Hypothalamus (tissue), 51 donors: ENCODE results near the gene NAGA.

Experiments
- DNase-seq, 51 donors: peaks; one replicate each; lab custom pipeline; 2025; lab: John Stamatoyannopoulos, UW

Gene NAGA

DNA sequence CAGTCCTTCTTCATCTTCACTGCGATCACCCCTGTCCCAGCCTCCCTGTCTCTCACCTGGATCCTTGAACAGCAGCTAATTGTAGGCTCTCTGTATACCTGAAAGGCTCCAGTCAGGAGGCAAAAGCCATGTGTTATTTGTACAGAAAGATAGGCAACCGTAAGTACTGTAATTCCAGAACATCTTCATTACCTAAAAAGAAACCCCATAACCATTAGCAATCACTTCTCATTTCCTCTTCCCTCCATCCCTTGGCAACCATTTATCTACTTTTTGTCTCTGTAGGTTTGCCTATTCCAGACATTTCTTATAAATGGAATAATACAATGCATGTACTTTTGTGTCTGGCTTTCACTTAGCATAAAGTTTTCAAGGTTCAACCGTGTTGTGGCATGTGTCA lies 17.8 kb downstream of the NAGA start:
- DNase-seq, result no peak

DNA sequence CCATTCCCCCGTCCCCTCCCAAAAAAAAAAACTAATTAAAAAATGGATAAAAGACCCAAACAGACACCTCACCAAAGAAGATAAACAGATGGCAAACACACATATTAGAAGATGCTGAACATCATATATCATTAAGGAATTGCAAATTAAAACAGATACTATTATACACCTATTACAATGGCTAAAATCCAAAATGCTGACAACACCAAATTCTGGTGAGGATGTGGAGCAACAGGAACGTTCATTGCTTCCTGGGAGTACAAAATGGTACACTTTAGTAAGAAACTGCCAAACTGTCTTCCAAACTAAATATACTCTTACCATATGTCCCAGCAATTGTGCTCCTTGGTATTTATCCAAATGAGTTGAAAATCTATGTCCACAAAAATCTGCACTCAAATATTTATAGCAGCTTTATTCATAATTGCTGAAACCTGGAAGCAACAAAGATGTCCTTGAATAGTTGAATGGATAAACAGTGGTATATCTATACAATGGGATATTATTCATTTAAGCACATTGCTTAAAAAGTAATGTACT lies 19.9 kb downstream of the NAGA start:
- DNase-seq, result no peak

DNA sequence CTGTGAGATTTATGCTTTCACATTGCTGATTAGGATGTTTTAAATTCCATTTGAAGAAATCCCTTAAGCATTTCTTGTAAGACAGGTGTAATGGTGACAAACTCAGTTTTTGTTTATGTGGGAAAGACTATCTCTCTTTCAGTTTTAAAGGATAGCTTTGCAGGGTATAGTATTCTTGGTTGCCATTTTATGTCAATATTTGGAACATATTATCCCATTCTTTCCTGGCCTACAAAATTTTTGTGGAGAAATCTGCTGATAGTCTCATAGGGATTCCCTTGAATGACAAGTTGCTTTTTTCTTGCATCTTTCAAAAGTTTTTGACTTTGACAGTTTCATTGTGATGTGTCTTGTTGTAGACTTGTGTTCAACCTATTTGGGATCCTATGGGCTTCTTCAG lies 28.8 kb downstream of the NAGA start:
- no peak for DNase-seq

DNA sequence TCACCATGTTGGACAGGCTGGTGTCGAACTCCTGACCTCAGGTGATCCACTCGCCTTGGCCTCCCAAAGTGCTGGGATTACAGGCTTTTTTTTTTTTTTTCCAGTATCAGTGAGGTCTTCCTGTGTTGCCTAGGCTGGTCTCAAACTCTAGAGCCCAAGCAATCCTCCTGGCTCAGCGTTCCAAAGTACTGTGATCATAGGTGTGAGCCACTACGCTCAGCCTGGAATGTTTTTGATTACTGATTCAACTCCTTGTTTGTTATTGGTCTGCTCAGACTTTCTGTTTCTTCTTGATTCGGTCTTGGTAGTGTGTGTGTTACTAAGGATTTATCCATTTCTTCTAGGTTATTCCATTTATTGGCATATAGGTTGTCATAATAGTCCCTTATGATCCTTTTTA lies 31.3 kb downstream of the NAGA start:
- no peak for DNase-seq

DNA sequence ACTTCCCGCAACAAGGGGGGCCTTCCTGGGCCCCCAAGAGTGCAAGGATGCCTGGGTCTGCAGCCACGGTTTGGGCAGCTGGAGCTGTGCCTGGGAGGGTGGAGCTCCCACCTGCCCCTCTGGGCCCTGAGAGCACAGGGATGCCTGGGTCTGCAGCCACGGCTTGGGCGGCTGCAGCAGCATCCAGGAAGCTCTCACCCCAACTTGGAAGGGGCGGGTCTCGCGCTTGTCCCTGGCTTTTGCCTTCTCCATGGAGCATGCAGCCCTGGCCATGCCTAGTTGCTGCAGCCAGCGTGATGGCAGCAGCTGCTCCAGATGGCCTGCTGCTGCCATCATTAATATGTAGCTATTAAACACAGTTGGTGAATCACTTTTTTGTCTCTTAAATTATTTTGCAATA lies 35.4 kb downstream of the NAGA start:
- no peak for DNase-seq

DNA sequence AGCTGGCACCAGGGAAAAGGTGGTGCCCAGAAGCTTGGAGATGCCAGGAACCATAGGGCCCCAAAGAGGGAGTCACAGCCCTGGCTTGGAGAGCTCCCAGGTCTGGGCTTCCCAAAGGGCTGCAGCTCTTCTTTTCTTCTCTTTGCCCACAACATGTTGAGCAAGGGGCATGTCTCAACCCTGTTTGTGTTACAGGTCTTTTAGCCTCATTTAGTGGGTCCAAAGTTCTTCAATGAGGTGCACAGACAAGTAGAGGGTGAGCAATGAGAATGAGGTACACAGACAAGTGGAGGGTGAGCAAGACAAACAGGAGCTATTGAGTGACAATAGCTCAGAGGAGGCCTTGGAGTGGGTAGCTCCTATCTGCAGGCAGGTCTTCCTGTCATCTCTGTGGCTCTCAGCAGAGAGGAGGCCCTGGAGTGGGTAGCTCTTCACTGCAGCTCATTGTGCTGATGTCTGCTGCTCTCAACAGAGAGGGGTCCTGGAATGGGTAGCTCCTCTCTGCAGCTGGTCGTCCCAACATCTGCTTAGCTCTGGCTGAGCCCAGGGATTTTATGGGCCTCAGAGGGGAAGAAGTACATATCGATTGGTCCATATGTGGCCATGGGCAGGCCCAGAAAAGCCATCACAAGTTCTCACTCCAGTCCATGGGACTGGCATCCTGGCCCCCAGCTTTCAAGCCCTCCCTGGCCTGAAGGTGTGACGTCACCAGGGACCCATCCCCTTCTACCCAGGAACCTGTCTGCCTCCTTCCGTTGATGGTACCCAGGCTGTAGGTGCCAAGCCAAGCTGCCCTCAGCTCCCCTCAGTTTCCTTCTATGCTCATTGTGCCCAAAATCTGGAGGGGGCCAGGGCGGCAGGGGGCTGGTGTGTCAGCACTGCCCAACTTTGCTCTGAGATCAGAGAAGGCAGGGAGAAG lies 37.1 kb downstream of the NAGA start:
- DNase-seq, result no peak

DNA sequence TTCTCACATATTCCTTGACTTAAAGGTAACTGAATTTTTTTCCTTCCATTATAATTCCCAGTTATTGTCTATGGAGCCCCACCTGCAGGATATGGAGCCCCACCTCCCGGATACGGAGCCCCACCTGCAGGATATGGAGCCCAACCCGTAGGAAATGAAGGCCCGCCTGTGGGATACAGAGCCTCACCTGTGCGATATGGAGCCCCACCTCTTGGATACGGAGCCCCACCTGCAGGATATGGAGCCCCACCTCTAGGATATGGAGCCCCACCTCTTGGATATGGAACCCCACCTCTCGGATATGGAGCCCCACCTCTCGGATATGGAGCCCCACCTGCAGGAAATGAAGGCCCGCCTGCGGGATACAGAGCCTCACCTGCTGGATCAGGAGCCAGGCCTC lies 43.9 kb downstream of the NAGA start:
- no peak for DNase-seq

DNA sequence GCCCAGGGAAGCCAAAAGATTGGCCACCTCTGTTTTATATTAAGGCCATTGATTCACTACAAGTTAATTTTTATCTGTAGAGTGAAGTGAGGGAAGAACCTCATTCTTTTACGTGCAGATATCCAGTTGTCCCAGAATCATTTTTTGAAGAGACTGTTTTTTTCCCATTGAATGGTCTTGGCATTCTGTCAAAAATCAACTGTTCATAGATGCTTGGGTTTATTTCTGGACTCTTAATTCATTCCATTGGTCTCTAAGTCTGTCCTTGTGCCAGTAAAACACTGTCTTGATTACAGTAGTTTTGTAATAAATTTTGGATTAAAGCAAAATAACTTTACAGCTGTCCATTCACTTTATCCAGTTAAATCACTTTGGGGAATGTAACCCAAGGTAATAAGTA lies 45.2 kb downstream of the NAGA start:
- DNase-seq, result no peak

DNA sequence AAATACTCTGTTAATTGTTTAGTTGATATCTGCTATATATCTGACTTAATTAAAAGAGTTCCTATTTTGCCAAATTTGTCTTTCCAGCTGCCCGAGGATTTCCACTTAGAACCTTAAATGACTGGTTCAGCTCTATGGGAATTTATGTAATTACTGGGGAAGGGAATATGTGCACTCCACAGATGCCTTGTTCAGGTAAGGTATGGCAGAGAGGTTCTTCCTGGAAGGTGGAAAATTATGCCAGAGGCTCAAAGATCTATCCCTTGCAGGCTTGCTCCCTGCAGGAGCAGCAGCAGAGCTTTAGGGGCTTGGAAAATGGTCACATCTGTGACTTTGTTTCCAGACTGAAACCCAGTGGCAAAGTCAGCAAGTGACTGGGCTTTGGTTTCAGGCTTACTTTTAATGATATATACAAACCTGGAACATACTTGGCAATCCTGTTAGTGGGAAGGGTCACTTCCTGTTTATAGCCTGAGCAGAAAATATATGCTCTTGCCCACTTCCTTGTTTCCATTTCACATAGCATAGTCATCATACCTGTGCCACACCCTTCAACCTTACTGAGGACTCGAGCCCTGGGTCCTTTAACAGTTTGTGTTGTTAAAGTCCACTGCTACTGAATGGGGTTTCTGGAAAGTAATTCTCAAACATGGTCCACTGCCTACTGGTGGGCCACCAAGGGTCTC lies 48.3 kb downstream of the NAGA start:
- DNase-seq, result no peak

DNA sequence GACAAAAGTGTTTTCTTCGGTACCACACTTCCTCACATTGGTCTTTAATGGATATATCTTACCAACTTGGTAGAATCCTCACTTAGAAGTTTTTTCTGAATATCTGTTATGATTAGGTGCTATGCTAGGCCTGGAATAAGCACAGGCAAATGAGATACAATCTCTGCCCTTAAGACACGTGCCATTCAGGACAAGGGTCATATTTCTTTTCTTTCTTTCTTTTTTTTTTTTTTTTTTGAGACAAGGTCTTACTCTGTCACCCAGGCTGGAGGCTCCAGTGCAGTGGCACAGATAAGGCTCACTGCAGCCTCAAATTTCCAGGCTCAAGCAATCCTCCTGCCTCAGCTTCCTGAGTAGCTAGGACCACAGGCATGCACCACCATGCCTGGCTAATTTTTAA lies 49.0 kb downstream of the NAGA start:
- DNase-seq, result no peak

DNA sequence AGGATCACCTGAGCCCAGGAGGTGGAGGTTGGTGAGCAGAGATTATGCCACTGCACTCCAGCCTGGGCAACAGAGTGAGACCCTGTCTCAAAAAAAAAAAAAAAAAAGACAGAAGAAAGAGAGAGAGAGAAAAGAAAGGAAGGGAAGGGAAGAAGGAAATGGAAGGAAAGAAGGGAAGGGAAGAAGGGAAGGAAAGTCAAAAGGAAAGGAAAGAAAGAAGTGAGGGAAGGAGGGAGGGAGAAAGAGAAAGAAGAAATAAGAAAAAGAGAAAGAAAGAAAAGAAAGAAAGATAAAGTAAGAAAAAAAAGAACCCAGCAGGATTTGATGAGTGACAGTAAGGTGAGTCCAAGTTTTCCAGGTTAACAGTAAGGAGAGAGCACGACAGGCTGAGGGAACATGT lies 52.4 kb downstream of the NAGA start:
- DNase-seq, result no peak

DNA sequence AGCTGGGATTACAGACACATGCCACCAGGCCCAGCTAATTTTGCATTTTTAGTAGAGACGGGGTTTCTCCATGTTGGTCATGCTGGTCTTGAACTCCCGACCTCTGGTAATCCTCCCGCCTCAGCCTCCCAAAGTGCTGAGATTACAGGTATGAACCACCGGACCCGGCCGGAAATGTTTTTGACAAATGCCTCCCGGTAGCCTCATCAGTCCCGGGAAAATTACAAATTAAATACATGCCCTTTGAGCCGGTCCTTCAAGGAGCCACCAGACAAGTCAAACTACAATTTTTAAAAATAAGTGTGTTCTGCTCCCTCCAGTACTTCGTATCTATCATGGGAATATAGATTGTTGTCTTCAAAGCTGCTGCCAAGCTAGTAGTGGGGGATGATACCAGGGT lies 54.5 kb downstream of the NAGA start:
- DNase-seq, result no peak

DNA sequence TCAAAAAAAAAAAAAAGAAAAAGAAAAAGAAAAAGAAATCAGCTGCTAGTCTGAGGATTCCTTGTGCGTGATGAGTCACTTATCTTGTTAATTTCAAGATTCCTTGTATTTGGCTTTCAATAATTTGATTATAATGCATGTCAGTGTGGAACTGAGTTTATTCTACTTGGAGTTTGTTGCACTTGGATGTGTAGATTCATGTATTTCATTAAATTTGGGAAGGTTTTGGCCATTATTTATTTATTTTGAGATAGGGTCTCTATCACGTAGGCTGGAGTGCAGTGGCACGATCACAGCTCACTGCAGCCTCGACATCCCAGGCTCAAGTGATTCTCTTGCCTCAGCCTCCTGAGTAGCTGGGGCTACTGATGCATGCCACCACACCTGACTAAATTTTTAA lies 57.2 kb downstream of the NAGA start:
- no peak for DNase-seq

DNA sequence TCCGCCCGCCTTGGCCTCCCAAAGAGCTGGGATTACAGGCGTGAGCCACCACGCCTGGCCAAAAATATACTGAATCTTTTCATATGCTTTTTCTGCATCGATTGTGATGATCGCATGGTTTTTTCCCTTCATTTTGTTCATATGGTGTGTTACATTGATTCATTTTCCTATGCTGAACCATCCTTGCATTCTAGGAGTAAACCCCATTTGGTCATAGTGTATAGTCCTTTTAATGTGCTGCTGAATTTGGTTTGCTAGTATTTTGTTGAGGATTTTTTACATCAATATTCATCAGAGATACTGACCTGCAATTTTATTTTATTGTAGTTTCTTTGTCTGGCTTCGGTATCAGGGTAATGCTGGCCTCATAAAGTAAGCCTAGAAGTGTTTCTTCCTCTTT lies 59.8 kb downstream of the NAGA start:
- no peak for DNase-seq
